Muscle layer of colon (tissue), 2 donors: ENCODE results near the gene VPS35.

ENCODE experiments used
- H3K27ac ChIP-seq: one replicate; pipeline ENCODE4 v1.7.0; 2013; ENCODE audit warnings: low read depth, mild to moderate bottlenecking, low read length, moderate library complexity
- H3K27me3 ChIP-seq, 2 donors: one replicate each; pipeline ENCODE4 v1.7.0; 2013; ENCODE audit warnings: low read length in 2 of 2, mild to moderate bottlenecking in 2 of 2; ENCODE audit not compliant: insufficient read depth in 2 of 2, control insufficient read depth in 1 of 2
- H3K36me3 ChIP-seq: one replicate; pipeline ENCODE4 v1.7.0; 2013; ENCODE audit warnings: mild to moderate bottlenecking, low read length; ENCODE audit not compliant: insufficient read depth
- H3K4me1 ChIP-seq: one replicate; pipeline ENCODE4 v1.7.0; 2013; ENCODE audit warnings: mild to moderate bottlenecking, low read length; ENCODE audit not compliant: insufficient read depth
- H3K4me3 ChIP-seq, 2 donors: one replicate each; pipeline ENCODE4 v1.7.0; 2013; ENCODE audit warnings: low read length in 2 of 2, low read depth in 1 of 2, mild to moderate bottlenecking in 1 of 2, moderate library complexity in 1 of 2
- H3K9ac ChIP-seq: one replicate; pipeline ENCODE4 v1.7.0; 2013; ENCODE audit warnings: low read length
- H3K9me3 ChIP-seq: one replicate; pipeline ENCODE4 v1.7.0; 2013; ENCODE audit warnings: mild to moderate bottlenecking, low read length
- donor health status: abdominal sarcoma.
- donor health status: Adenocarcinoma of cecum.

The VPS35 gene

GRCh38 chr16:46688654-46689364 lies at the start of gene VPS35:
VPS35 (minus strand) TSS chr16:46689178; CDS start chr16:46689133, 45 bp downstream.
- peaks cover 28% of the 10 kb centered on the region for H3K4me1 ChIP-seq
- peak within 1 kb of the TSS; percentile 65 to 84 for H3K4me3 ChIP-seq
- H3K9ac ChIP-seq: peak within 1 kb of the TSS; percentile 57
- H3K27ac ChIP-seq: peak within 1 kb of the TSS; percentile 95
- no peaks in the 10 kb centered on the region for H3K27me3 ChIP-seq
- H3K9me3 ChIP-seq: no peaks in the 10 kb centered on the region
- H3K36me3 ChIP-seq: no peaks in the 10 kb centered on the region

DNA sequence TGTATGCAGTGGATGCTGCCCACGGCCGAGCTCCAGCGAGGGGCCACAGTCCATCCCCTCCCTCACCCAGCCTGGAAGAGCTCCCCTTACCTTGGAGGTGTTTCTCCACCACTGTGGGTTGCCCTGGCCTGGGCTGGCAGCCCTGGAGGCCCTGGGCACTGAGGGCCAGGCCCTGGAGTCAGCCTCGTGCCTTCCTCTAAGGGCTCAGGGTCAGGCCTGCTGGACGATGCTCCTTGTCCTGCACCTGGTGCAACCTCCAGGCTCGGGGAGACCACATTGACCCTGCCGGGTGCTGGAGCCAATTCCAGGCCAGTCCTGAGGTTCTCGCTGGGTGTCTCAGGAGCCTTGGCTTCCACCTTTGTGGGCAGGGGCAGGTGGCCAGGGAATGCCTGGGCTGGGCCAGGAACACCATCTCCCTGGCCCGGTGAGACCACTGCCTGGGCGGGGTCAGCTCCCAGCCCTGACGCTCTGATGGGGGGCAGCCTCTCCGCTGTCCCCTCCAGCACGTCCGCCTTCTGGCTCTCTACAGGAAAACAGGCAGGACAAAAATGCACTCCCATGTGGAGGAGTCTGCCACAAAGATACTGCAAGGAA lies 48.7 kb upstream of the VPS35 start:
- H3K9ac ChIP-seq: no peak overlapping the region
- H3K27ac ChIP-seq: no peak overlapping the region
- H3K4me3 ChIP-seq: no peak overlapping the region
- no peaks in the 10 kb centered on the region for H3K36me3 ChIP-seq
- no peaks in the 10 kb centered on the region for H3K9me3 ChIP-seq
- H3K27me3 ChIP-seq: no peaks in the 10 kb centered on the region
- H3K4me1 ChIP-seq: no peaks in the 10 kb centered on the region

GRCh38 chr16:46736695-46737094 lies 47.7 kb upstream of the VPS35 start:
- no peaks in the 10 kb centered on the region for H3K36me3 ChIP-seq
- no peak overlapping the region for H3K4me3 ChIP-seq
- H3K9me3 ChIP-seq: no peaks in the 10 kb centered on the region
- H3K9ac ChIP-seq: no peak overlapping the region
- H3K4me1 ChIP-seq: no peaks in the 10 kb centered on the region
- no peak overlapping the region for H3K27ac ChIP-seq
- H3K27me3 ChIP-seq: no peaks in the 10 kb centered on the region

- Histone ChIP-seq H3K9me3 (no peaks in the 10 kb centered on the region), H3K4me3 (no peak overlapping the region), H3K27ac (no peak overlapping the region), H3K4me1 (no peaks in the 10 kb centered on the region), H3K9ac (no peak overlapping the region), H3K27me3 (no peaks in the 10 kb centered on the region), H3K36me3 (no peaks in the 10 kb centered on the region)
These were observed 44.4 kb upstream of the VPS35 start for GRCh38 chr16:46733319-46733830.

GRCh38 chr16:46732561-46732960 lies 43.6 kb upstream of the VPS35 start:
- Histone ChIP-seq H3K9ac (no peak overlapping the region), H3K4me3 (no peak overlapping the region), H3K27ac (no peak overlapping the region), H3K27me3 (no peaks in the 10 kb centered on the region), H3K4me1 (no peaks in the 10 kb centered on the region), H3K9me3 (no peaks in the 10 kb centered on the region), H3K36me3 (no peaks in the 10 kb centered on the region)

- H3K4me1 ChIP-seq: no peaks in the 10 kb centered on the region
These were observed 42.9 kb upstream of the VPS35 start for GRCh38 chr16:46731691-46732555.

GRCh38 chr16:46730801-46731690 lies 42.1 kb upstream of the VPS35 start:
- no peaks in the 10 kb centered on the region for H3K36me3 ChIP-seq
- no peak overlapping the region for H3K27ac ChIP-seq
- H3K4me3 ChIP-seq: no peak overlapping the region
- H3K9me3 ChIP-seq: no peaks in the 10 kb centered on the region
- H3K4me1 ChIP-seq: no peaks in the 10 kb centered on the region
- no peak overlapping the region for H3K9ac ChIP-seq
- H3K27me3 ChIP-seq: no peaks in the 10 kb centered on the region

More at GRCh38 chr16:46731691-46732555, 42.9 kb upstream of the VPS35 start:
- Histone ChIP-seq H3K27ac (no peak overlapping the region), H3K27me3 (no peaks in the 10 kb centered on the region), H3K9ac (no peak overlapping the region), H3K9me3 (no peaks in the 10 kb centered on the region), H3K4me3 (no peak overlapping the region), H3K36me3 (no peaks in the 10 kb centered on the region)

DNA sequence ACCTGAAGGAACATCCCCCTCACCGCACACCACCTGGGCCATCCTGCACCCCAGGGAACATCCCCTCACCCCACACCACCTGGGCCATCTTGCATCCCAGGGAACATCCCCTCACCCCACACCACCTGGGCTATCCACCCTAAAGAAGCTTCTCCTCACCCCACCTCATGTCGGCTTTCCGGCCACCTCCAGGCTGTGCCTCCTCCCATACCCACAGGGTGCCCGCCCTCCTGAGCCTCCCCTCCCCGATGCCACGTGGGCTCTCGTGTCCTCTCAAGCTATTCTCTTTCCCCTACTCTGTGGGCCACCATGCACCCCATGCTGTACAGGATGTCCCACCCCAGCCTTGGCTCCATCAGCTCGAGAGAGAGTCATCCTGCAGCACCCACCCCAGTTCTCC lies 41.1 kb upstream of the VPS35 start:
- no peak overlapping the region for H3K27ac ChIP-seq
- no peaks in the 10 kb centered on the region for H3K4me1 ChIP-seq
- no peak overlapping the region for H3K9ac ChIP-seq
- H3K27me3 ChIP-seq: no peaks in the 10 kb centered on the region
- no peak overlapping the region for H3K4me3 ChIP-seq
- no peaks in the 10 kb centered on the region for H3K36me3 ChIP-seq
- no peaks in the 10 kb centered on the region for H3K9me3 ChIP-seq

- Histone ChIP-seq H3K27ac (no peak overlapping the region), H3K27me3 (no peaks in the 10 kb centered on the region), H3K9ac (no peak overlapping the region), H3K4me3 (no peak overlapping the region), H3K36me3 (no peaks in the 10 kb centered on the region), H3K9me3 (no peaks in the 10 kb centered on the region), H3K4me1 (no peaks in the 10 kb centered on the region)
These were observed 40.5 kb upstream of the VPS35 start for GRCh38 chr16:46729326-46729995.

- no peaks in the 10 kb centered on the region for H3K36me3 ChIP-seq
- no peaks in the 10 kb centered on the region for H3K27me3 ChIP-seq
- no peak overlapping the region for H3K4me3 ChIP-seq
- no peak overlapping the region for H3K27ac ChIP-seq
- no peaks in the 10 kb centered on the region for H3K4me1 ChIP-seq
- H3K9me3 ChIP-seq: no peaks in the 10 kb centered on the region
- H3K9ac ChIP-seq: no peak overlapping the region
These were observed 39.8 kb upstream of the VPS35 start for GRCh38 chr16:46728806-46729205.
